Spleen (tissue), 7 donors: ENCODE data around the gene PIK3R3.

ENCODE experiments used
- POLR2A ChIP-seq, 3 donors: fragments of 450-650 bp; IDR thresholded peaks; one replicate each; pipeline ENCODE4 v1.5.1; 2017; ENCODE audit warnings: antibody characterized with exemption in 3 of 3, mild to moderate bottlenecking in 1 of 3
- TF ChIP-seq, protein P1 (sequence below), 11 experiments: fragments of 200-600 bp in 7 of 11; fragments of 450-650 bp in 4 of 11; sonication (generic) in 4 of 11; IDR thresholded peaks in 8 of 11; conservative IDR thresholded peaks in 3 of 11; 1 replicate in 7 of 11; 2 replicates in 4 of 11; pipeline versions ENCODE4 v1.4.0 to v1.8.0; 2016 to 2021; ENCODE audit warnings: antibody characterized with exemption in 11 of 11, inconsistent platforms in 4 of 11, mild to moderate bottlenecking in 1 of 11
- donor health status: DM: no; HTN: no; CAD: no; lungs with moderate emphysema.
- donor health status: DM: no; HTN: no; CAD: no.
- donor health status: DM: no; HTN: no; CAD: no.

DNA sequence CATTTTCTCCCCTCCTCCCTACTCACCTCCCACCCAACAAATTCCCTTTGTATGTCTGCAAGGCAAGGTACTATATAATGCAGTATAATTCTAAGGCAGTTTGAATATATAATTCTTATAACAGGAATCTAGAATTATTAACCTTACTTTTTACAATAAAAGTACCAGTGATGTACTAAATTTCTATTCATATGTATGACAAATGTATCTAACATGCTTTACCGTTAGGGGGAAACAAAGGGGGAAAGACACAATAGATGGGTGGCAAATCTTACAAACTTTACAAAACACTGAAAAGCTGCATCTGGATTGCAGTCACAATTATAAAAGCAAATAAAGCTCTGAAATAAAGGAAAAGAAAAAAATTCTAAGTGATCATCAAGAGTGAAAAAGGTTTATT, 2.3 kb downstream of the PIK3R3 start:
- TF ChIP-seq, protein P1, sequence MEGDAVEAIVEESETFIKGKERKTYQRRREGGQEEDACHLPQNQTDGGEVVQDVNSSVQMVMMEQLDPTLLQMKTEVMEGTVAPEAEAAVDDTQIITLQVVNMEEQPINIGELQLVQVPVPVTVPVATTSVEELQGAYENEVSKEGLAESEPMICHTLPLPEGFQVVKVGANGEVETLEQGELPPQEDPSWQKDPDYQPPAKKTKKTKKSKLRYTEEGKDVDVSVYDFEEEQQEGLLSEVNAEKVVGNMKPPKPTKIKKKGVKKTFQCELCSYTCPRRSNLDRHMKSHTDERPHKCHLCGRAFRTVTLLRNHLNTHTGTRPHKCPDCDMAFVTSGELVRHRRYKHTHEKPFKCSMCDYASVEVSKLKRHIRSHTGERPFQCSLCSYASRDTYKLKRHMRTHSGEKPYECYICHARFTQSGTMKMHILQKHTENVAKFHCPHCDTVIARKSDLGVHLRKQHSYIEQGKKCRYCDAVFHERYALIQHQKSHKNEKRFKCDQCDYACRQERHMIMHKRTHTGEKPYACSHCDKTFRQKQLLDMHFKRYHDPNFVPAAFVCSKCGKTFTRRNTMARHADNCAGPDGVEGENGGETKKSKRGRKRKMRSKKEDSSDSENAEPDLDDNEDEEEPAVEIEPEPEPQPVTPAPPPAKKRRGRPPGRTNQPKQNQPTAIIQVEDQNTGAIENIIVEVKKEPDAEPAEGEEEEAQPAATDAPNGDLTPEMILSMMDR (IDR thresholded peaks at IDR 0.05 in 8 of 11, conservative IDR thresholded peaks at IDR 0.05 in 3 of 11): no peak
- no peak for TF ChIP-seq POLR2A (IDR thresholded peaks at IDR 0.05)
